Putamen (tissue), 1 donor: ENCODE data around the gene CNTN4.

ENCODE experiments used
- DNase-seq: peaks from one replicate; pipeline ENCODE4 v3.0.0-alpha.2; 2016; ENCODE audit warnings: low spot score

CNTN4 gene

DNA sequence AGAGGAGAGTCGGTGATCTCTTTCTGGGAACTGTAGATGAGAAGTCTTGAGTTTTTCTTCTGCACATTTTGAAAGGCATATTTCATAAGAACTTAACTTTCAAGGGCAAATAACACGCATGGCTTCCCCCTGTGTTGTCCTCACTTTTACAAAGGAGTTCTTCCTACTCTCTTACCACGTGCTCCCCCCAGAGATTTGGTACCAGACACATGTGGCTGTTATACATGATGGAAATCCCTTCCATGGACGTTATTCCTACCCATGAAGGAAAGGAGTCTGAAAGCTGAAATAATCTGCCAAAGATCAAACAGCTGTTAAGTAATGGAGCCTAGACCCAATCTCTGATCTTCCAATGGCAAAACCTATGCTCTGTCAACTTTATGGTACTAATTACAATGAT, 1007.1 kb downstream of the CNTN4 start:
- DNase-seq: no peak

DNA sequence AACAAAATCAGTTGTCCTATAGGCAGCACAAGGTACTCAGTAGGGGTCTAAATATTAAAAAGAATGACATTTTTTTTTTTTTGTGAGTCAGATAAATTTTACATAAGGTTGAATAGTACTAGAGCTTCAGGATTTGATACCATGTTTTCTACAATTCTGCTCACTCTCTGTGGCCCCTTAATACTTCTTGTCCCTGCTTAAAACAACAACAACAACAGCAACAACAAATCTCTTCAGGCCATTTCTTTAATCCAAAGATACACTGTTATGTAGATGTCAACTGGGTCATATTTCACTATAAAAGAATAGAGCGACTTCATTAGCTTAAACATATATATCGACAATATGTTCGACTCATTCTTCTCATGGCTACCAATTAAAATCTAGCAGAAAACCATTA, 1008.5 kb downstream of the CNTN4 start:
- no peak for DNase-seq
